Right lobe of liver (tissue), 6 donors: ENCODE measurements around the gene APBB2. TPM values are rescaled to one million over a fixed set of nuclear protein-coding genes. Genes with fewer than 3 reads are reported as not detected.
"Not testable (repeated sequence)": the region's sequence is repeated elsewhere in the genome, so short reads cannot be mapped to it uniquely, and the experiment has no call there.

Experiments used
- ATAC-seq, 4 donors: fragments of 200-7000 bp; cut with Tn5 transposase; one replicate each; pipeline ENCODE4 v1.9.1; 2020; ENCODE audit warnings: mild to moderate bottlenecking in 4 of 4, moderate library complexity in 4 of 4
- DNase-seq, 3 donors: peaks; one replicate each; pipeline ENCODE4 v3.0.0-alpha.2; 2020
- H3K27ac ChIP-seq, 3 donors: fragments of 200-600 bp; one replicate each; pipeline ENCODE4 v1.8.0; 2022
- H3K27me3 ChIP-seq, 2 donors: fragments of 200-600 bp; one replicate each; pipeline ENCODE4 v1.8.0; 2022
- H3K36me3 ChIP-seq, 4 donors: fragments of 200-600 bp; sonication (generic) in 1 of 4; one replicate each; pipeline versions ENCODE4 v1.5.1 to v1.8.0; 2017 to 2022; ENCODE audit warnings: control low read depth in 1 of 4
- H3K4me1 ChIP-seq, 4 donors: fragments of 200-600 bp; sonication (generic) in 1 of 4; one replicate each; pipeline versions ENCODE4 v1.5.1 to v1.8.0; 2017 to 2022; ENCODE audit warnings: control low read depth in 1 of 4
- H3K4me3 ChIP-seq, 3 donors: fragments of 200-600 bp; one replicate each; pipeline ENCODE4 v1.8.0; 2022
- H3K9me3 ChIP-seq, 4 donors: fragments of 200-600 bp; sonication (generic) in 1 of 4; one replicate each; pipeline versions ENCODE4 v1.5.1 to v1.8.0; 2017 to 2022; ENCODE audit warnings: control low read depth in 1 of 4
- POLR2A ChIP-seq: fragments of 450-650 bp; IDR thresholded peaks from one replicate; pipeline ENCODE4 v1.6.1; 2017; ENCODE audit warnings: antibody characterized with exemption, mild to moderate bottlenecking
- WGBS: methylation state at CpG from one replicate; pipeline ENCODE4 v1.1.6; 2018; ENCODE audit warnings: low coverage, low lambda C conversion rate; ENCODE audit not compliant: insufficient coverage; ENCODE audit errors: missing lambda C conversion rate; 5-methylcytosine and 5-hydroxymethylcytosine counted together
- intact Hi-C, 2 donors: fragments of 100-400 bp; cut with DNase I; formaldehyde crosslinking; loops; one replicate each; pipeline versions ENCODE4 v1.11.2 to v1.14.1; 2022
- total RNA-seq, 6 experiments: library from RNA; depleted of rRNA in 2 of 6; stranded (reverse); fragments of >200 nt in 2 of 6; fragmentation: NEBNext Ultra II Directional in 3 of 6; extraction: Animal tissue kit (Norgen Biotek cat#: 25700) in 3 of 6; gene quantifications; one replicate each; pipeline versions ENCODE4 v1.1.0 to v1.2.4, GENCODE V29; 2016 to 2023
- TF ChIP-seq, protein P1 (sequence below), 4 donors: fragments of 200-600 bp in 3 of 4; fragments of 450-650 bp in 1 of 4; IDR thresholded peaks; one replicate each; pipeline versions ENCODE4 v1.5.1 to v1.8.0; 2016 to 2022; ENCODE audit warnings: antibody characterized with exemption in 4 of 4, mild to moderate bottlenecking in 2 of 4
- donor health status: DM: no; HTN: yes; CAD: no.
- donor health status: DM: no; HTN: no; CAD: no.
- donor health status: DM: no; HTN: no; CAD: no.
- donor health status: DM: no; HTN: yes; CAD: no.
- donor health status: DM: no; HTN: yes; CAD: no.

Gene APBB2
- total RNA-seq, 6 experiments from 2014 or later = 14.1 to 27.9 (median 25.1) TPM

DNA sequence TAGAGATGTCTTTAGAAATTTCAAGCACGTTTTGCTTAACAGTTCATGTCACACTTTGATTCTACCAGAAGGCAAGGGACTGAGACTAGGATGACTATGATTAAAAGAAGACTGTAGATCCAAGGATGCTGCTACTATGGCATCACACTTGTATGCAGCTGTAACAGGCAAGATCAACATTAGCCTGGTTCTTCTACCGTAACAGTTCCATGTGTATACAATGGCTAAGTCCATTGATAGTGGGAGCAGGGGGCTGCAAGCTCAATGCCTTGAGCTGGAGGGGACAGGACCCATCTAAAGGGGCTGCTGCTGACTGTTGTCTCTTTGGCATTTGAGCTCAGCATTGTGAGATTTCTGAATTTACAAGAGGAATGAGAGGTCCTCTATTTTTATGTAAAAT, 212.0 kb downstream of the APBB2 start:
- intact Hi-C loops = no loop called here
- DNase-seq (no peak), ATAC-seq (no peak)
- Histone ChIP-seq H3K4me3 (no peak overlapping the region), H3K27me3 (no peaks in the 10 kb centered on the region), H3K36me3 (no peaks in the 10 kb centered on the region), H3K27ac (no peak overlapping the region), H3K4me1 (no peaks in the 10 kb centered on the region), H3K9me3 (no peaks in the 10 kb centered on the region)
- 94% methylated on average over 2 of the region's 2 CpGs for WGBS
- TF ChIP-seq, protein P1, sequence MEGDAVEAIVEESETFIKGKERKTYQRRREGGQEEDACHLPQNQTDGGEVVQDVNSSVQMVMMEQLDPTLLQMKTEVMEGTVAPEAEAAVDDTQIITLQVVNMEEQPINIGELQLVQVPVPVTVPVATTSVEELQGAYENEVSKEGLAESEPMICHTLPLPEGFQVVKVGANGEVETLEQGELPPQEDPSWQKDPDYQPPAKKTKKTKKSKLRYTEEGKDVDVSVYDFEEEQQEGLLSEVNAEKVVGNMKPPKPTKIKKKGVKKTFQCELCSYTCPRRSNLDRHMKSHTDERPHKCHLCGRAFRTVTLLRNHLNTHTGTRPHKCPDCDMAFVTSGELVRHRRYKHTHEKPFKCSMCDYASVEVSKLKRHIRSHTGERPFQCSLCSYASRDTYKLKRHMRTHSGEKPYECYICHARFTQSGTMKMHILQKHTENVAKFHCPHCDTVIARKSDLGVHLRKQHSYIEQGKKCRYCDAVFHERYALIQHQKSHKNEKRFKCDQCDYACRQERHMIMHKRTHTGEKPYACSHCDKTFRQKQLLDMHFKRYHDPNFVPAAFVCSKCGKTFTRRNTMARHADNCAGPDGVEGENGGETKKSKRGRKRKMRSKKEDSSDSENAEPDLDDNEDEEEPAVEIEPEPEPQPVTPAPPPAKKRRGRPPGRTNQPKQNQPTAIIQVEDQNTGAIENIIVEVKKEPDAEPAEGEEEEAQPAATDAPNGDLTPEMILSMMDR (IDR thresholded peaks at IDR 0.05) = no peak
- no peak for TF ChIP-seq POLR2A

- no peak for ATAC-seq
- intact Hi-C loops = no loop called here
- no peak for DNase-seq
- no peak for TF ChIP-seq POLR2A
- TF ChIP-seq, protein P1 (IDR thresholded peaks at IDR 0.05) = no peak
- WGBS = 100% methylated on average over 1 of the region's 1 CpG
- Histone ChIP-seq H3K4me3 (no peak overlapping the region), H3K9me3 (no peaks in the 10 kb centered on the region), H3K27me3 (no peaks in the 10 kb centered on the region), H3K4me1 (no peaks in the 10 kb centered on the region), H3K36me3 (no peaks in the 10 kb centered on the region), H3K27ac (no peak overlapping the region)
Measured at GRCh38 chr4:41000356-41000755, 214.0 kb downstream of the APBB2 start.

- intact Hi-C loops = no loop called here
- no peaks in the 10 kb centered on the region for H3K9me3 ChIP-seq
- no peaks in the 10 kb centered on the region for H3K4me1 ChIP-seq
- no peak overlapping the region for H3K27ac ChIP-seq
- TF ChIP-seq, protein P1 (IDR thresholded peaks at IDR 0.05) = no peak
- TF ChIP-seq POLR2A = no peak
- 82% methylated on average over 10 of the region's 10 CpGs for WGBS
- H3K36me3 ChIP-seq = no peaks in the 10 kb centered on the region
- H3K27me3 ChIP-seq = no peaks in the 10 kb centered on the region
- DNase-seq (no peak), ATAC-seq (peak in 3 of 4 donors; percentile 58 to 63 (median 62))
- no peak overlapping the region for H3K4me3 ChIP-seq
Measured at GRCh38 chr4:40998675-40999358, 215.5 kb downstream of the APBB2 start.

DNA sequence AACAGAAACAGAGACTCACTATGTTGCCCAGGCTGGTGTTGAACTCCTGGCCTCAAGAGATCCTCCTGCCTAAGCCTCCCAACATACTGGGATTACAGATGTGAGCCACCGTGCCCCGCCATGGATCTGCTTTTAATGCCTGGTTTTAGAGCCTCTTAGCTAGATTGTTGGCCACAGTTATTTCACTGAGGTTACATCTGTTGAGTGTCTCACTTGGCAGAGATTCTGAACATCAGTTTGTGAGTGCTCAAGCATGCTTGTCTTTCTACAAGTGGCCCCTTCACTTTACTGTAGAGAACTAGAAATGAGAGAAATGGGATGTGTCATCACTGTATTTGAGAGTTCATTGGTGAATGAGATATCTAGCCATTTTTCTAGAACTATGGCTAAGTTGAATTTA, 218.5 kb downstream of the APBB2 start:
- Histone ChIP-seq H3K27me3 (no peaks in the 10 kb centered on the region), H3K4me3 (no peak overlapping the region), H3K9me3 (no peaks in the 10 kb centered on the region), H3K36me3 (no peaks in the 10 kb centered on the region), H3K4me1 (peaks cover 0 to 7% (median 0%) of the 10 kb centered on the region in 4 donors), H3K27ac (no peak overlapping the region)
- DNase-seq = no peak
- intact Hi-C loops = no loop called here
- no peak for ATAC-seq
- no CpG with 5 or more reads among the region's 2 CpGs for WGBS
- TF ChIP-seq POLR2A = no peak
- TF ChIP-seq, protein P1 (IDR thresholded peaks at IDR 0.05) = no peak

DNA sequence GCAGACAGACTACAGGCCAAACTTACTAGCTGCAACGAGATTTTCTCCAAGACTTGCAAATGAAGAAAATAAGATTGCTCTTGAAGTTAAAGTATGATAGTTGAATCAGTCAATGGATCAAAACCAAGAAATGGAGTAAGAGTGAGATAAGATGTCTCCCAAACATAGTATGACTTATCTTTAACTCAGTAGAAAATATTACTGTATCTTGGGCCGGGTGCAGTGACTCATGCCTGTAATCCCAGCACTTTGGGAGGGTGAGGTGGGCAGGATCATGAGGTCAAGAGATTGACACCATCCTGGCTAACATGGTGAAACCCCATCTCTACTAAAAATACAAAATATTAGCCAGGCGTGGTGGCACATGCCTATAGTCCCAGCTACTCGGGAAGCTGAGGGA, 220.0 kb downstream of the APBB2 start:
- intact Hi-C loops, ATAC-seq: not testable (repeated sequence)
- 74% methylated on average over 4 of the region's 4 CpGs for WGBS

DNA sequence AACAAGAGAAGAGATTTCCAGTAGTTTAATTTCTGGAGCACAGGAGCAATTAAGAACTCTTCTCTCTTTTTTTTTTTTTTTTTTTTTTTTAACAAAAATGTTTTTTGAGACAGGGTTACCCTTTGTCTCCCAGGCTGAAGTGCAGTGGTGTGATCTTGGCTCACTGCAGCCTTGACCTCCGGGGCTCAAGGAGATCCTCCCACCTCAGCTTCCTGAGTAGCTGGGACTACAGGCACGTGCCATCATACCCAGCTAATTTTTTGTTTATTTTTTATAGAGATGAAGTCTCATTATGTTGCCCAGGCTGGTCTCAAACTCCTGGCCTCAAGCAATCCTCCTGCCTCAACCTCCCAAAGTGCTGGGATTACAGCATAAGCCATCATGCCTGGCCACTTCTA, 221.0 kb downstream of the APBB2 start:
- 38% methylated on average over 2 of the region's 2 CpGs for WGBS
- H3K27me3 ChIP-seq, intact Hi-C loops, H3K9me3 ChIP-seq, H3K36me3 ChIP-seq, ATAC-seq, H3K27ac ChIP-seq, H3K4me3 ChIP-seq, DNase-seq: not testable (repeated sequence)
- peaks cover 0 to 11% (median 0%) of the 10 kb centered on the region in 4 donors for H3K4me1 ChIP-seq

More for the DNA sequence above, 220.0 kb downstream of the APBB2 start:
- not testable (repeated sequence) for DNase-seq, H3K27ac ChIP-seq, H3K36me3 ChIP-seq, H3K27me3 ChIP-seq, H3K4me3 ChIP-seq, H3K9me3 ChIP-seq
- H3K4me1 ChIP-seq = peaks cover 0 to 11% (median 0%) of the 10 kb centered on the region in 4 donors
